Measurements from ENCODE around the gene MAPKAPK3.

MAPKAPK3 gene

DNA sequence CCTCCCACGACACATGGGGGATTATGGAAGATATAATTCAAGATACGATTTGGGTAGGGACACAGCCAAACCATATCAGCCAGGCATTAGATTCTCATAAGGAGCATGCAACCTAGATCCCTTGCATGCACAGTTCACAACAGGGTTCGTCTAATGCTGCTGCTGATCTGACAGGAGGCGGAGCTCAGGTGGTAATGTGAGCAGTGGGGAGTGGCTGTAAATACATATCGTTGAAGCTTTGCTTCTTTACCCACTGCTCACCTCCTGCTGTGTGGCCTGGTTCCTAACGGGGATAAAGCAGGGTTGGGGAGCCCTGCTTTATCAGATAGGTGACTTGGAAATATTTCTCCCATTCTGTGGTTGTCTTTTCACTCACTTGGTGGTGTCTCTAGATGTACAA is 72.6 kb downstream of the MAPKAPK3 start:
- no peak for DNase-seq (ENCODE audit: low spot score)
- Histone ChIP-seq H3K27ac (no peak overlapping the region), H3K4me3 (no peak overlapping the region)
- TF ChIP-seq, protein P1, sequence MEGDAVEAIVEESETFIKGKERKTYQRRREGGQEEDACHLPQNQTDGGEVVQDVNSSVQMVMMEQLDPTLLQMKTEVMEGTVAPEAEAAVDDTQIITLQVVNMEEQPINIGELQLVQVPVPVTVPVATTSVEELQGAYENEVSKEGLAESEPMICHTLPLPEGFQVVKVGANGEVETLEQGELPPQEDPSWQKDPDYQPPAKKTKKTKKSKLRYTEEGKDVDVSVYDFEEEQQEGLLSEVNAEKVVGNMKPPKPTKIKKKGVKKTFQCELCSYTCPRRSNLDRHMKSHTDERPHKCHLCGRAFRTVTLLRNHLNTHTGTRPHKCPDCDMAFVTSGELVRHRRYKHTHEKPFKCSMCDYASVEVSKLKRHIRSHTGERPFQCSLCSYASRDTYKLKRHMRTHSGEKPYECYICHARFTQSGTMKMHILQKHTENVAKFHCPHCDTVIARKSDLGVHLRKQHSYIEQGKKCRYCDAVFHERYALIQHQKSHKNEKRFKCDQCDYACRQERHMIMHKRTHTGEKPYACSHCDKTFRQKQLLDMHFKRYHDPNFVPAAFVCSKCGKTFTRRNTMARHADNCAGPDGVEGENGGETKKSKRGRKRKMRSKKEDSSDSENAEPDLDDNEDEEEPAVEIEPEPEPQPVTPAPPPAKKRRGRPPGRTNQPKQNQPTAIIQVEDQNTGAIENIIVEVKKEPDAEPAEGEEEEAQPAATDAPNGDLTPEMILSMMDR (IDR thresholded peaks at IDR 0.05) = no peak

DNA sequence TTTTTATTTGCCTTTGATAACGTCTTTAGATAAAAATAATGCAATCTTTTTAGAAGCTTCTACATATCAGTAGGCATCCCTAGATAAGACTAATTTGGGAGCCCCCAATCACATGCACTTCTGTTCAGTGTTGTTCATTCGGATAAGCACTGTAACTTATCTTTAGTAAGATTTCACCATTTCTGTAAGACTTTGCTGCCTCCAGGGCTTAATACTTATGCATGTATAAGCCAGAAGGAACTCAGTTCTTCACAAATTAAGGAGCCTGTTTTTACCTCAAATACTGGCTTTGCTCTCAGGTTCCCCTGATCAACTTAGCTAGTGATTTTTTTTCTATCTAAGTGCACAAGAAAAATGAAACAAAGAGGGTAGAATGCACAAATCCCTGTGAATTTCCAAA is 78.1 kb downstream of the MAPKAPK3 start:
- Histone ChIP-seq H3K4me3 (no peak overlapping the region), H3K27ac (no peak overlapping the region)
- DNase-seq (ENCODE audit: low spot score) = no peak
- TF ChIP-seq, protein P1 (IDR thresholded peaks at IDR 0.05) = no peak

DNA sequence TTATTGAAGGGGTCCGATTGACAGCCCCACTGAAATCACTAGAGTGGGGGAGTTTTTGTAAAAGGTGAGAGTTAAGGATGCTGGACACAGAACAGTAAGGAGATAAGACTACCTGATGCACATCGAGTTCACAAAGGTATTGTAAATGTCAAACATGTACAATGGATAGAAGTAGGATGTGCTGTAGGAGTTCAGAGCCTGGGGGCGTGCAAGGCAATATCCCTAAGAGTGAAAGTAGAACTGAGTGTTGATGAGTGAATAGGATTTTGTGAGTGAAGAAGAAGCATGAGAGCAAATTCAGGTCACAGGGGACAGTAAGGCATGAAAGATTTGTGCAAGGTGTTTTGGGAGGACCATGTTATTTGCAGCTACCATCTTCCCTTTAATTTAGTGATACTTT is 79.3 kb downstream of the MAPKAPK3 start:
- Histone ChIP-seq H3K27ac (no peak overlapping the region), H3K4me3 (no peak overlapping the region)
- TF ChIP-seq, protein P1 (IDR thresholded peaks at IDR 0.05) = no peak
- DNase-seq (ENCODE audit: low spot score) = no peak

DNA sequence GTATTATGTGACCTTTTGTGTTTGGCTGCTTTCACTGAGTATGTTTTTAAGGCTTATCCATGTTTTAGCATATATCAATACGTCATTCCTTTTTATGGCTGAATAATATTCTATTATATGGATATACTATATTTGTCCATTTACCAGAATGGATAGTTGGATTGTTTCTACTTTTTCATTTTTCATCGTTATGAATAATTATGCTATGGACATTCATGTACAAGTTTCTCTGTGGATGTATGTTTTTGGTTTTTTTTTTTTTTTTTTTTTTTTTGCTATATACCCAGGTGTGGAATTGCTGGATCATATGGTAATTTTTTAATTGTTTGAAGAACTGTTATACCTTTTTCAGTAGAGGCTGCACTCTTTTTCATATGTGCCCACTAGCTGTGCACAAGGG is 81.3 kb downstream of the MAPKAPK3 start:
- H3K27ac ChIP-seq = no peak overlapping the region
- H3K4me3 ChIP-seq = no peak overlapping the region
- TF ChIP-seq, protein P1 (IDR thresholded peaks at IDR 0.05) = no peak
- no peak for DNase-seq (ENCODE audit: low spot score)

Data from coronary artery (tissue), 2 donors.